Lower lobe of right lung (tissue), 2 donors: ENCODE measurements around the gene KRT81. TPM values are rescaled to one million over a fixed set of nuclear protein-coding genes. Genes with fewer than 3 reads are reported as not detected.

Source experiments
- ATAC-seq, 2 donors: fragments of 200-7000 bp; cut with Tn5 transposase; one replicate each; pipeline ENCODE4 v1.9.1; 2020 to 2022; ENCODE audit warnings: mild to moderate bottlenecking in 2 of 2, moderate library complexity in 2 of 2
- DNase-seq: peaks from one replicate; pipeline ENCODE4 v3.0.0-alpha.2; 2020
- H3K27ac ChIP-seq: fragments of 200-600 bp; one replicate; pipeline ENCODE4 v1.8.0; 2022
- H3K27me3 ChIP-seq: fragments of 200-600 bp; one replicate; pipeline ENCODE4 v1.8.0; 2022; ENCODE audit warnings: low read depth
- H3K36me3 ChIP-seq: fragments of 200-600 bp; one replicate; pipeline ENCODE4 v1.8.0; 2022; ENCODE audit warnings: mild to moderate bottlenecking
- H3K4me1 ChIP-seq: fragments of 200-600 bp; one replicate; pipeline ENCODE4 v1.8.0; 2022
- H3K4me3 ChIP-seq: fragments of 200-600 bp; one replicate; pipeline ENCODE4 v1.8.0; 2022; ENCODE audit warnings: mild to moderate bottlenecking
- H3K9me3 ChIP-seq: fragments of 200-600 bp; one replicate; pipeline ENCODE4 v1.8.0; 2022
- CTCF ChIP-seq: fragments of 200-600 bp; IDR thresholded peaks from one replicate; pipeline ENCODE4 v1.8.0; 2022; ENCODE audit warnings: antibody characterized with exemption, mild to moderate bottlenecking
- intact Hi-C: fragments of 100-400 bp; cut with DNase I; formaldehyde crosslinking; loops from one replicate; pipeline ENCODE4 v1.11.0; 2022
- total RNA-seq: library from RNA; stranded (reverse); fragmentation: NEBNext Ultra II Directional; extraction: Animal tissue kit (Norgen Biotek cat#: 25700); gene quantifications from one replicate; pipeline ENCODE4 v1.2.1, GENCODE V29; 2021
- donor health status: DM: no; HTN: yes; CAD: no; lungs with severe emphysema.

KRT81 gene
- total RNA-seq, 1 donor from 2014 or later: not detected

GRCh38 chr12:52247622-52248540 is 43.5 kb downstream of the KRT81 start:
- Histone ChIP-seq H3K4me1 (peaks cover 43% of the 10 kb centered on the region), H3K4me3 (no peak overlapping the region), H3K9me3 (no peaks in the 10 kb centered on the region), H3K36me3 (peaks cover 4% of the 10 kb centered on the region), H3K27ac (peak overlapping the region; percentile 69), H3K27me3 (peaks cover 21% of the 10 kb centered on the region)
- TF ChIP-seq CTCF: no peak
- intact Hi-C loops: no loop called here
- DNase-seq (no peak), ATAC-seq (peak in 1 of 2 donors; percentile 1)

GRCh38 chr12:52246720-52247621 is 44.4 kb downstream of the KRT81 start:
- DNase-seq (no peak), ATAC-seq (peak; percentile 2 to 15)

GRCh38 chr12:52245962-52246569 is 45.3 kb downstream of the KRT81 start:
- ATAC-seq (no peak), DNase-seq (no peak)
- peaks cover 21% of the 10 kb centered on the region for H3K27me3 ChIP-seq
- no peak for TF ChIP-seq CTCF
- H3K36me3 ChIP-seq: peaks cover 10% of the 10 kb centered on the region
- H3K9me3 ChIP-seq: no peaks in the 10 kb centered on the region
- H3K27ac ChIP-seq: no peak overlapping the region
- H3K4me1 ChIP-seq: peaks cover 45% of the 10 kb centered on the region
- H3K4me3 ChIP-seq: no peak overlapping the region
- intact Hi-C loops: no loop called here

More at GRCh38 chr12:52246720-52247621, 44.4 kb downstream of the KRT81 start:
- Histone ChIP-seq H3K36me3 (peaks cover 6% of the 10 kb centered on the region), H3K4me1 (peaks cover 45% of the 10 kb centered on the region), H3K4me3 (no peak overlapping the region), H3K9me3 (no peaks in the 10 kb centered on the region), H3K27ac (peak overlapping the region; percentile 69), H3K27me3 (peaks cover 21% of the 10 kb centered on the region)
- intact Hi-C loops: no loop called here
- TF ChIP-seq CTCF: no peak

- Histone ChIP-seq H3K9me3 (no peaks in the 10 kb centered on the region), H3K4me1 (peaks cover 45% of the 10 kb centered on the region), H3K4me3 (no peak overlapping the region), H3K27me3 (peaks cover 16% of the 10 kb centered on the region), H3K27ac (no peak overlapping the region), H3K36me3 (peaks cover 10% of the 10 kb centered on the region)
- TF ChIP-seq CTCF: no peak
- intact Hi-C loops: no loop called here
- DNase-seq (no peak), ATAC-seq (no peak)
Measured at GRCh38 chr12:52245259-52245961, 45.9 kb downstream of the KRT81 start.

- Histone ChIP-seq H3K36me3 (peaks cover 10% of the 10 kb centered on the region), H3K4me3 (no peak overlapping the region), H3K4me1 (peaks cover 43% of the 10 kb centered on the region), H3K27ac (peak overlapping the region; percentile 71), H3K9me3 (no peaks in the 10 kb centered on the region), H3K27me3 (peaks cover 8% of the 10 kb centered on the region)
- ATAC-seq (no peak), DNase-seq (no peak)
- TF ChIP-seq CTCF: no peak
- intact Hi-C loops: no loop called here
Measured at GRCh38 chr12:52244615-52244994, 46.7 kb downstream of the KRT81 start.
